ENCODE data around the gene COL11A2. TPM values are rescaled to one million over a fixed set of nuclear protein-coding genes. Genes with fewer than 3 reads are reported as not detected.

Gene COL11A2
- total and polyA plus RNA-seq, 2 experiments from 2014 or later, result 1.6 to 2.7 TPM

- Histone ChIP-seq H3K9me2 (ENCODE audit: insufficient read depth) (no peaks in the 10 kb centered on the region), H3K4me3 (no peak overlapping the region), H3K27me3 (ENCODE audit: insufficient read depth) (peaks cover 91% of the 10 kb centered on the region), H3K27ac (ENCODE audit: low read depth) (no peak overlapping the region), H3F3A (replicated peaks; ENCODE audit: low read depth) (peaks cover 7% of the 10 kb centered on the region; the same call in 1 of the 2 replicates), H2AFZ (no peak overlapping the region), H3K4me1 (ENCODE audit: insufficient read depth) (peaks cover 53% of the 10 kb centered on the region), H4K20me1 (replicated peaks; ENCODE audit: insufficient read depth) (peaks cover 17% of the 10 kb centered on the region; the same call in 1 of the 2 replicates), H3K4me2 (no peak overlapping the region), H3K79me2 (replicated peaks; ENCODE audit: insufficient read depth) (peaks cover 5% of the 10 kb centered on the region; the same call in 1 of the 2 replicates), H3K36me3 (ENCODE audit: insufficient read depth) (no peaks in the 10 kb centered on the region)
- Mint-ChIP-seq H3K36me3 (ENCODE audit: low read depth) (peaks cover 19% of the 10 kb centered on the region), H3K4me1 (peaks cover 51% of the 10 kb centered on the region), H3K27ac (no peak overlapping the region), H3K4me3 (peak overlapping the region; percentile 79; the same call in 2 of the 3 replicates), H3K27me3 (ENCODE audit: insufficient read depth, low read depth, poor library complexity) (peaks cover 72% of the 10 kb centered on the region), H3K9me3 (no peaks in the 10 kb centered on the region; the same call in 2 of the 3 replicates)
- ATAC-seq (no peak), DNase-seq (ENCODE audit: low spot score) (no peak)
- TF ChIP-seq NANOG (IDR thresholded peaks at IDR 0.05; ENCODE audit: borderline replicate concordance) (no peak), ZNF331 (CRISPR knock-in tag; IDR thresholded peaks at IDR 0.05; ENCODE audit: low read depth) (no peak), EZH2 (IDR thresholded peaks at IDR 0.05; ENCODE audit: low read depth, unreplicated experiment) (no peak), CREB1 (CRISPR knock-in tag; IDR thresholded peaks at IDR 0.05; ENCODE audit: low read depth) (no peak), EZH2phosphoT487 (IDR thresholded peaks at IDR 0.05; ENCODE audit: unreplicated experiment) (no peak), ZNF462 (CRISPR knock-in tag; IDR thresholded peaks at IDR 0.05) (no peak), ETS1 (IDR thresholded peaks at IDR 0.05) (no peak)
Observed at GRCh38 chr6:33209856-33210255, 17.6 kb upstream of the COL11A2 start.

All from GM23338 (cell line).